ENCODE measurements around the gene ARID1B. TPM values are rescaled to one million over a fixed set of nuclear protein-coding genes. Genes with fewer than 3 reads are reported as not detected.
A peak's percentile ranks its signal among the peaks of the same experiment; 100 is the strongest.

The ARID1B gene
- total RNA-seq, 1 donor from 2014 or later, result 248 TPM

DNA sequence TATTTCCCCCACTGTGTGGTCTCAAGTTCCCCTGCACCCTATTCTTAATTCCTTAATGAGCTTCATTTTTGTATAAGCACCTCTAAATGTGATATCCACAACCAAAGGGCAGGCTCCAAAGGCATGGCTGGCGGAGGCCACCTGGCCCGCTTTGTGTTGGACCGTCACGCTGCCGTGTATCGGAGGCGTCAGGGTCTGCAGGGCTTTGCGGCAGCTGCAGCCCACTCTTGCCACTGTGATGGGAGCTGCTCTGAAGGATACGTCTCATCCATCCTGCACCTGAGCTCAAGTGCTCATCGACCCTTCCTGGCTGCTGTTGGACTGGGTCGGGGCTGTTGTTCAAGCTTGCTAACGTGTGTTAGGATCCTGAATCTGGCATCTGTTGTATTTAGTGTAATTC lies 177.6 kb downstream of the ARID1B start:
- Mint-ChIP-seq H3K27me3 (no peaks in the 10 kb centered on the region), H3K27ac (no peak overlapping the region), H3K4me1 (peaks cover 75% of the 10 kb centered on the region), H3K4me3 (no peak overlapping the region), H3K9me3 (no peaks in the 10 kb centered on the region), H3K36me3 (ENCODE audit: low read depth) (peaks cover 18% of the 10 kb centered on the region)
- intact Hi-C loops (cut with micrococcal nuclease), result no loop called here
- CTCF ChIA-PET, result interaction anchor here (1.6 kb wide), 1 partner anchor 10 kb away, joined by 3 read pairs; no protein-coding TSS in a partner anchor
- ATAC-seq (ENCODE audit: low read depth) (no peak), DNase-seq (no peak)
- POLR2A ChIA-PET, result interaction anchor here (0.5 kb wide), 1 partner anchor 19 kb away, joined by 5 read pairs; no protein-coding TSS in a partner anchor
- TF ChIP-seq, protein P1, sequence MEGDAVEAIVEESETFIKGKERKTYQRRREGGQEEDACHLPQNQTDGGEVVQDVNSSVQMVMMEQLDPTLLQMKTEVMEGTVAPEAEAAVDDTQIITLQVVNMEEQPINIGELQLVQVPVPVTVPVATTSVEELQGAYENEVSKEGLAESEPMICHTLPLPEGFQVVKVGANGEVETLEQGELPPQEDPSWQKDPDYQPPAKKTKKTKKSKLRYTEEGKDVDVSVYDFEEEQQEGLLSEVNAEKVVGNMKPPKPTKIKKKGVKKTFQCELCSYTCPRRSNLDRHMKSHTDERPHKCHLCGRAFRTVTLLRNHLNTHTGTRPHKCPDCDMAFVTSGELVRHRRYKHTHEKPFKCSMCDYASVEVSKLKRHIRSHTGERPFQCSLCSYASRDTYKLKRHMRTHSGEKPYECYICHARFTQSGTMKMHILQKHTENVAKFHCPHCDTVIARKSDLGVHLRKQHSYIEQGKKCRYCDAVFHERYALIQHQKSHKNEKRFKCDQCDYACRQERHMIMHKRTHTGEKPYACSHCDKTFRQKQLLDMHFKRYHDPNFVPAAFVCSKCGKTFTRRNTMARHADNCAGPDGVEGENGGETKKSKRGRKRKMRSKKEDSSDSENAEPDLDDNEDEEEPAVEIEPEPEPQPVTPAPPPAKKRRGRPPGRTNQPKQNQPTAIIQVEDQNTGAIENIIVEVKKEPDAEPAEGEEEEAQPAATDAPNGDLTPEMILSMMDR (IDR thresholded peaks at IDR 0.05), result no peak

GRCh38 chr6:156955494-156956183 lies 178.5 kb downstream of the ARID1B start:
- Mint-ChIP-seq H3K4me1 (peaks cover 68% of the 10 kb centered on the region), H3K9me3 (no peaks in the 10 kb centered on the region), H3K27me3 (no peaks in the 10 kb centered on the region), H3K4me3 (no peak overlapping the region), H3K27ac (no peak overlapping the region), H3K36me3 (ENCODE audit: low read depth) (peaks cover 18% of the 10 kb centered on the region)
- no peak for DNase-seq
- ChIA-PET POLR2A (interaction anchor here (0.5 to 1.6 kb wide), 2 partner anchors 21 to 45 kb away, joined by 3 to 8 read pairs; no protein-coding TSS in a partner anchor), CTCF (no interaction called here)
- intact Hi-C loops (cut with micrococcal nuclease), result no loop called here
- TF ChIP-seq, protein P1 (IDR thresholded peaks at IDR 0.05), result no peak
- ATAC-seq (ENCODE audit: low read depth), result no peak

GRCh38 chr6:156956286-156956685 lies 179.1 kb downstream of the ARID1B start:
- H3K27ac Mint-ChIP-seq, result no peak overlapping the region
- no peaks in the 10 kb centered on the region for H3K9me3 Mint-ChIP-seq
- ATAC-seq (ENCODE audit: low read depth) (no peak), DNase-seq (no peak)
- CTCF ChIA-PET, result no interaction called here
- POLR2A ChIA-PET, result interaction anchor here (0.5 to 1.6 kb wide), 2 partner anchors 21 to 45 kb away, joined by 3 to 8 read pairs; no protein-coding TSS in a partner anchor
- peaks cover 72% of the 10 kb centered on the region for H3K4me1 Mint-ChIP-seq
- H3K27me3 Mint-ChIP-seq, result no peaks in the 10 kb centered on the region
- peaks cover 18% of the 10 kb centered on the region for H3K36me3 Mint-ChIP-seq (ENCODE audit: low read depth)
- TF ChIP-seq, protein P1 (IDR thresholded peaks at IDR 0.05), result no peak
- intact Hi-C loops (cut with micrococcal nuclease), result no loop called here
- no peak overlapping the region for H3K4me3 Mint-ChIP-seq

- Mint-ChIP-seq H3K27ac (peak overlapping the region; percentile 47), H3K4me1 (peaks cover 65% of the 10 kb centered on the region), H3K36me3 (ENCODE audit: low read depth) (peaks cover 20% of the 10 kb centered on the region), H3K9me3 (no peaks in the 10 kb centered on the region), H3K27me3 (no peaks in the 10 kb centered on the region), H3K4me3 (no peak overlapping the region)
- TF ChIP-seq, protein P1 (IDR thresholded peaks at IDR 0.05), result no peak
- intact Hi-C loops (cut with micrococcal nuclease), result loop anchor here (2.0 kb wide), 1 partner anchor 15 kb away; no protein-coding TSS in a partner anchor
- POLR2A ChIA-PET, result interaction anchor here (0.6 kb wide), 1 partner anchor 24 kb away, joined by 3 read pairs; no protein-coding TSS in a partner anchor
- no peak for ATAC-seq (ENCODE audit: low read depth)
- DNase-seq, result no peak
- CTCF ChIA-PET, result no interaction called here
Measured at GRCh38 chr6:156957931-156958547, 180.9 kb downstream of the ARID1B start.

DNA sequence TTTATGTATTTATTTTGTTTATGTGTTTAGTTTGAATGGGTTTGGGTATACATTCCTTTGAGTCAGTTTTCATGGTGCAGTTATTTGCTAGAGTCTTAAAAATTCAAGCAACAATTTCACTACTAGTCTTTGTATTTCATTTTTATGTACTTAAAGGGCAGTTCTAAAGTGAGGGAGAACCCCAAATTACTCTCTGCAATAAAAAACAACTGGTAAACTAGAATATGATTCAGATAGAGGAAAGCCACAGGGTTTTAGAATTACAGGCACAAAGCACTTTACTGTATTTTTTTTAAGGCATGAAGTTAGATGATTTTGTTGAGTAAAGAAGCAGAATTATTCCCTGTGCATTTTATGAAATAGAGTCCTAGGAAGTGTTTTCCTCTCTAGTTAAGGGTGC lies 183.3 kb downstream of the ARID1B start:
- peaks cover 62% of the 10 kb centered on the region for H3K4me1 Mint-ChIP-seq
- no peaks in the 10 kb centered on the region for H3K27me3 Mint-ChIP-seq
- DNase-seq (no peak), ATAC-seq (ENCODE audit: low read depth) (no peak)
- CTCF ChIA-PET, result no interaction called here
- H3K36me3 Mint-ChIP-seq (ENCODE audit: low read depth), result peaks cover 18% of the 10 kb centered on the region
- no peak overlapping the region for H3K4me3 Mint-ChIP-seq
- intact Hi-C loops (cut with micrococcal nuclease), result no loop called here
- TF ChIP-seq, protein P1 (IDR thresholded peaks at IDR 0.05), result no peak
- H3K9me3 Mint-ChIP-seq, result no peaks in the 10 kb centered on the region
- H3K27ac Mint-ChIP-seq, result no peak overlapping the region
- POLR2A ChIA-PET, result no interaction called here
